Vagina (tissue), 2 donors: Measurements from ENCODE around the gene DNAH9. TPM values are rescaled to one million over a fixed set of nuclear protein-coding genes. Genes with fewer than 3 reads are reported as not detected.

ENCODE experiments used
- DNase-seq, 2 donors: peaks; one replicate each; pipeline ENCODE4 v3.0.0-alpha.2; 2017; ENCODE audit errors: extremely low spot score in 2 of 2
- H3K27ac ChIP-seq: fragments of 200-600 bp; sonication (generic); one replicate; pipeline ENCODE4 v1.5.1; 2019
- H3K27me3 ChIP-seq: fragments of 200-600 bp; sonication (generic); one replicate; pipeline ENCODE4 v1.5.1; 2019
- H3K36me3 ChIP-seq, 2 donors: fragments of 200-600 bp; sonication (generic); one replicate each; pipeline ENCODE4 v1.5.1; 2017 to 2019
- H3K4me1 ChIP-seq: fragments of 200-600 bp; sonication (generic); one replicate; pipeline ENCODE4 v1.5.1; 2019
- H3K4me3 ChIP-seq, 2 donors: fragments of 200-600 bp; sonication (generic); 1 replicate in 1 of 2; 2 replicates in 1 of 2; pipeline ENCODE4 v1.5.1; 2016 to 2019
- H3K9me3 ChIP-seq: fragments of 200-600 bp; sonication (generic); one replicate; pipeline ENCODE4 v1.5.1; 2019
- CTCF ChIP-seq, 3 experiments: fragments of 450-650 bp in 2 of 3; fragments of 200-600 bp in 1 of 3; sonication (generic) in 1 of 3; IDR thresholded peaks; one replicate each; pipeline ENCODE4 v1.5.1; 2017 to 2019; ENCODE audit warnings: antibody characterized with exemption in 3 of 3, mild to moderate bottlenecking in 2 of 3, moderate library complexity in 2 of 3
- POLR2A ChIP-seq, 2 donors: fragments of 450-650 bp; IDR thresholded peaks; one replicate each; pipeline ENCODE4 v1.6.1; 2017; ENCODE audit warnings: antibody characterized with exemption in 2 of 2, mild to moderate bottlenecking in 2 of 2, moderate library complexity in 2 of 2
- POLR2AphosphoS5 ChIP-seq, 2 donors: sonication (generic); formaldehyde crosslinking; IDR thresholded peaks; one replicate each; pipeline ENCODE4 v1.9.0; 2017; ENCODE audit warnings: antibody characterized with exemption in 2 of 2, mild to moderate bottlenecking in 2 of 2, low read depth in 1 of 2; ENCODE audit not compliant: insufficient read depth in 1 of 2
- intact Hi-C: fragments of 100-400 bp; cut with DNase I; formaldehyde crosslinking; loops from one replicate; pipeline ENCODE4 v1.15.1; 2023
- total RNA-seq: library from RNA; depleted of rRNA; stranded (reverse); fragments of >200 nt; gene quantifications from one replicate; pipeline ENCODE4 v1.2.3, GENCODE V29; 2016

DNAH9 gene
- total RNA-seq, 1 donor from 2014 or later = not detected

- Histone ChIP-seq H3K4me1 (peaks cover 8% of the 10 kb centered on the region), H3K27me3 (no peaks in the 10 kb centered on the region), H3K27ac (no peak overlapping the region), H3K9me3 (no peaks in the 10 kb centered on the region), H3K4me3 (no peak overlapping the region), H3K36me3 (peaks cover 0 to 21% of the 10 kb centered on the region in 2 donors)
- TF ChIP-seq CTCF (IDR thresholded peaks at IDR 0.05) (no peak), POLR2AphosphoS5 (IDR thresholded peaks at IDR 0.05; ENCODE audit: insufficient read depth in 1 of 2, low read depth in 1 of 2) (no peak), POLR2A (IDR thresholded peaks at IDR 0.05) (no peak)
- intact Hi-C loops = no loop called here
- no peak for DNase-seq
These were observed 388.1 kb downstream of the DNAH9 start for GRCh38 chr17:11986179-11986941.

- no peak for DNase-seq
- no peak overlapping the region for H3K27ac ChIP-seq
These were observed 388.7 kb downstream of the DNAH9 start for GRCh38 chr17:11986942-11987329.

GRCh38 chr17:11990363-11990983 lies 392.2 kb downstream of the DNAH9 start:
- intact Hi-C loops = no loop called here

More at GRCh38 chr17:11986942-11987329, 388.7 kb downstream of the DNAH9 start:
- H3K27me3 ChIP-seq = no peaks in the 10 kb centered on the region
- intact Hi-C loops = no loop called here
- no peak overlapping the region for H3K4me3 ChIP-seq
- H3K36me3 ChIP-seq = peaks cover 0 to 23% of the 10 kb centered on the region in 2 donors
- TF ChIP-seq CTCF (IDR thresholded peaks at IDR 0.05) (peak; percentile 39 to 59 (median 43)), POLR2A (IDR thresholded peaks at IDR 0.05) (no peak), POLR2AphosphoS5 (IDR thresholded peaks at IDR 0.05; ENCODE audit: insufficient read depth in 1 of 2, low read depth in 1 of 2) (peak in 1 of 2 donors; percentile 15)
- no peaks in the 10 kb centered on the region for H3K9me3 ChIP-seq
- peaks cover 8% of the 10 kb centered on the region for H3K4me1 ChIP-seq

GRCh38 chr17:11991461-11991860 lies 393.2 kb downstream of the DNAH9 start:
- Histone ChIP-seq H3K27me3 (no peaks in the 10 kb centered on the region), H3K4me3 (no peak overlapping the region), H3K36me3 (peaks cover 0 to 22% of the 10 kb centered on the region in 2 donors), H3K27ac (no peak overlapping the region), H3K4me1 (peaks cover 14% of the 10 kb centered on the region), H3K9me3 (no peaks in the 10 kb centered on the region)
- no peak for TF ChIP-seq POLR2A (IDR thresholded peaks at IDR 0.05)
- TF ChIP-seq POLR2AphosphoS5 (IDR thresholded peaks at IDR 0.05; ENCODE audit: insufficient read depth in 1 of 2, low read depth in 1 of 2) = no peak
- no peak for TF ChIP-seq CTCF (IDR thresholded peaks at IDR 0.05)
- no peak for DNase-seq
- intact Hi-C loops = no loop called here

More at GRCh38 chr17:11990363-11990983, 392.2 kb downstream of the DNAH9 start:
- no peaks in the 10 kb centered on the region for H3K9me3 ChIP-seq
- no peak overlapping the region for H3K27ac ChIP-seq
- H3K4me3 ChIP-seq = no peak overlapping the region
- H3K36me3 ChIP-seq = peaks cover 0 to 22% of the 10 kb centered on the region in 2 donors
- peaks cover 8% of the 10 kb centered on the region for H3K4me1 ChIP-seq
- no peak for TF ChIP-seq POLR2AphosphoS5 (IDR thresholded peaks at IDR 0.05; ENCODE audit: insufficient read depth in 1 of 2, low read depth in 1 of 2)
- no peak for TF ChIP-seq POLR2A (IDR thresholded peaks at IDR 0.05)
- TF ChIP-seq CTCF (IDR thresholded peaks at IDR 0.05) = no peak
- DNase-seq = no peak
- H3K27me3 ChIP-seq = no peaks in the 10 kb centered on the region
